Effector memory CD8-positive, alpha-beta T cell (primary cell): ENCODE measurements around the gene AKAP11.
"Not testable (repeated sequence)": the region's sequence is repeated elsewhere in the genome, so short reads cannot be mapped to it uniquely, and the experiment has no call there.

ENCODE experiments used
- ATAC-seq: fragments of 150-1000 bp; cut with Tn5 transposase; replicated peaks from 2 replicates; pipeline ENCODE4 v1.10.0; 2021; ENCODE audit warnings: mild to moderate bottlenecking, moderate library complexity
- DNase-seq, 3 experiments: peaks; one replicate each; pipeline ENCODE4 v3.0.0; 2021
- H3K27ac Mint-ChIP-seq, 2 donors: one replicate each; pipeline ENCODE4 v1.8.0; 2022; ENCODE audit warnings: mild to moderate bottlenecking in 2 of 2, mixed read lengths in 2 of 2, moderate library complexity in 2 of 2
- H3K27me3 Mint-ChIP-seq, 2 donors: one replicate each; pipeline ENCODE4 v1.8.0; 2022; ENCODE audit warnings: mixed read lengths in 2 of 2
- H3K36me3 Mint-ChIP-seq: one replicate; pipeline ENCODE4 v1.8.0; 2022; ENCODE audit warnings: mild to moderate bottlenecking, moderate library complexity, mixed read lengths; ENCODE audit not compliant: insufficient read depth
- H3K4me1 Mint-ChIP-seq, 2 donors: one replicate each; pipeline ENCODE4 v1.8.0; 2022; ENCODE audit warnings: low read depth in 2 of 2, mixed read lengths in 2 of 2
- H3K4me3 Mint-ChIP-seq, 2 donors: one replicate each; pipeline ENCODE4 v1.8.0; 2022; ENCODE audit warnings: mild to moderate bottlenecking in 2 of 2, mixed read lengths in 2 of 2, moderate library complexity in 2 of 2
- H3K9me3 Mint-ChIP-seq, 2 donors: one replicate each; pipeline ENCODE4 v1.8.0; 2022; ENCODE audit warnings: mixed read lengths in 2 of 2
- total RNA-seq, 9 experiments: gene quantifications; one replicate each; lab custom pipeline; 2026; lab: John Stamatoyannopoulos, UW

The AKAP11 gene
- total RNA-seq: 72.6 to 155 (median 94.8) reads per million in 9 experiments

DNA sequence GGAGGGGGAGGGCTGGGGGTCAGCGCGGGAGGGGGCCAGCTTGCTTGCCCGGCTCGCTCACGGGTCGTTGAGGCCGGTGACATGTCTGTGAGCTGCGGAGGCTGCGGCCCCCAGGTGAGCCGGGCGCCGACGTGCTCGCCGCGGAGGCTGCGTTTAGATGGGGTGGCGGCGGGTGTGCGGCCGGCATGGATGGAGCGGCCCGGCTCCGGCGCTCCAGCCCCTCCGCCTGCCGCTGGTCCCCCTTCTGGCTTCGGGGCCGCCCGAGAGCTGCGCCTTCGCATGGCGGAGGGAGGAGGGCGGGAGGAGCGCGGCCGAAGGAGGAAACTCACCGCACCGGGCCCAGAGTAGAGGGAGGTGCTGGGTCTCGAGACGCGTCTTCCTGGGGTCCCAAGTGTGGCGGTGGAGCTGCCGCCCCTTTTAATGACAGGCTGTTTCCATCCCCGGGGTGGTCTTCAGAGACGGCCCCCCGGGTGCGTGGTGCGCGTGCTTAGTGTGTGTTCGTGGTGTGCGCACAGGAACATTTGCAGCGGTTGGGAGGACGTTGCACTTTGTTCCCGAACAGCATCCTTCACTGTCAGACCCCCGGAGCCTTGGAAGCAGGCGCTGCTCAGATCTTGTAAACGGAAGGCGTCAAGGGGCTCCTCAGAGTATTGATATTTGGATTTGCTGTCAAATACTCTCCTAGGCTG is at the start of gene AKAP11:
AKAP11 (plus strand) TSS at position 38 of the 689 bp plus-strand sequence. CDS start 14,197 bp downstream, outside the sequence.
- Mint-ChIP-seq H3K36me3 (peaks cover 18% of the 10 kb centered on the region), H3K27ac (peak within 1 kb of the TSS; percentile 98 to 99), H3K9me3 (no peaks in the 10 kb centered on the region), H3K27me3 (peaks cover 0 to 8% of the 10 kb centered on the region in 2 donors), H3K4me3 (peak within 1 kb of the TSS; percentile 94 to 96), H3K4me1 (peaks cover 32 to 52% of the 10 kb centered on the region in 2 donors)
- DNase-seq (peak; percentile 34 to 41 (median 35)), ATAC-seq (peak; percentile 28)

- no peaks in the 10 kb centered on the region for H3K9me3 Mint-ChIP-seq
- DNase-seq: no peak
- no peak overlapping the region for H3K27ac Mint-ChIP-seq
- no peaks in the 10 kb centered on the region for H3K27me3 Mint-ChIP-seq
- H3K36me3 Mint-ChIP-seq: peaks cover 23% of the 10 kb centered on the region
- no peaks in the 10 kb centered on the region for H3K4me1 Mint-ChIP-seq
- no peak for ATAC-seq
- no peak overlapping the region for H3K4me3 Mint-ChIP-seq
These were observed 48.3 kb upstream of the AKAP11 start for GRCh38 chr13:42223681-42224080.

- H3K27ac Mint-ChIP-seq: no peak overlapping the region
- DNase-seq: no peak
- no peaks in the 10 kb centered on the region for H3K4me1 Mint-ChIP-seq
- ATAC-seq: no peak
- H3K9me3 Mint-ChIP-seq: no peaks in the 10 kb centered on the region
- H3K4me3 Mint-ChIP-seq: no peak overlapping the region
- peaks cover 26% of the 10 kb centered on the region for H3K36me3 Mint-ChIP-seq
- no peaks in the 10 kb centered on the region for H3K27me3 Mint-ChIP-seq
These were observed 46.9 kb upstream of the AKAP11 start for GRCh38 chr13:42225051-42225450.

DNA sequence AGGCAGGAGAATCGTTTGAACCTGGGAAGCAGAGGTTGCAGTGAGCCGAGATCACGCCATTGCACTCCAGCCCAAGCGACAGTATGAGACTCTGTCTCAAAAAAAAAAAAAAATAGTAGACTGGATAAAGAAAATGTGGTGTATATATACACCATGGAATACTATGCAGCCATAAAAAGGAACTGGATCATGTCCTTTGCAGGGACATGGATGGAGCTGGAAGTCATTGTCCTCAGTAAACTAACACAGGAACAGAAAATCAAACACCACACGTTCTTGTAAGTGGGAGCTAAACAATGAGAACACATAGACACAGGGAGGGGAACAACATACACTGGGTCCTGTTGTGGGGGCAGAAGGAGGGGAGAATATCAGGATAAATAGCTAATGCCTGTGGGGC is 45.2 kb upstream of the AKAP11 start:
- not testable (repeated sequence) for H3K27me3 Mint-ChIP-seq, H3K9me3 Mint-ChIP-seq, ATAC-seq, H3K4me3 Mint-ChIP-seq, H3K4me1 Mint-ChIP-seq, H3K27ac Mint-ChIP-seq, DNase-seq
- peaks cover 21% of the 10 kb centered on the region for H3K36me3 Mint-ChIP-seq

DNA sequence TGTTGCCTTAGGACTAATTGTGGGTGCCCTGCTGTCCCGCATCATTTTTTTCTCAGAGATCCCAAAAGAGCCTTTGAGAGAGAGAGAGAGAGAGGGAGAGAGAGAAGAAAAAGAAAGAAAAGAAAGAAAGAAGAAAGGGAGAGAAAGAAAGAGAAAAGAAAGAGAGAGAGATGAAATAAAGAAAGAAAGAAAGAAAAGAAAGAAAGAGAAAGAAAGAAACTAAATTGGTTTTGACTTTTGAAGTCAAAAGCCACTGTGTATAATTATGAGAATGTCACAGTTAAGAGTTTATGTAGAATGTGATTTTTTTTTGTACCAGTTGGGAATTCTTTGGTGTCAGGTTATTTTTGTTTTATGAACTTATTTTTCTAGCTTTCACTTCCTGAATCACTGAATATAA is 43.4 kb upstream of the AKAP11 start:
- H3K36me3 Mint-ChIP-seq: peaks cover 21% of the 10 kb centered on the region
- no peaks in the 10 kb centered on the region for H3K9me3 Mint-ChIP-seq
- no peaks in the 10 kb centered on the region for H3K4me1 Mint-ChIP-seq
- no peak for DNase-seq
- no peak for ATAC-seq
- no peak overlapping the region for H3K27ac Mint-ChIP-seq
- no peaks in the 10 kb centered on the region for H3K27me3 Mint-ChIP-seq
- no peak overlapping the region for H3K4me3 Mint-ChIP-seq

GRCh38 chr13:42229287-42229686 is 42.7 kb upstream of the AKAP11 start:
- Mint-ChIP-seq H3K36me3 (peaks cover 21% of the 10 kb centered on the region), H3K4me3 (no peak overlapping the region), H3K4me1 (no peaks in the 10 kb centered on the region), H3K27me3 (no peaks in the 10 kb centered on the region), H3K9me3 (no peaks in the 10 kb centered on the region), H3K27ac (no peak overlapping the region)
- no peak for DNase-seq
- ATAC-seq: no peak

DNA sequence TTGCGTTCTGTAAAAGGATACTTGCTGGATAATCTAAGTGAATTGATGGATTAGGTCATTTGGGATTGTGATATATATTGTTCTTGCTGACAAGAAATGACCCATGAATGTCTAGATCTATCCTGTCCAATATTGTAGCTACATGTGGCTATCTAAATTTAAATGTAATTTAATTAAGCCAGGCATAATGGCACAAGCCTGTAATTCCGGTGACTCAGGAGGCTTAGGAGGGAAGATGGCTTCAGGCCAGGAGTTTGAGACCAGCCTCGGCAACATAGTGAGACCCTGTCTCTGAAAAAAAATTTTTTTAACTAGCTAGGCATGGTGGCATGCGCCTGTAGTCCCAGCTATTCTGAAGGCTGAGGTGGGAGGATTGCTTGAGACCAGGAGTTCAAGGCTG is 39.3 kb upstream of the AKAP11 start:
- DNase-seq: no peak
- no peaks in the 10 kb centered on the region for H3K27me3 Mint-ChIP-seq
- H3K27ac Mint-ChIP-seq: no peak overlapping the region
- H3K4me3 Mint-ChIP-seq: no peak overlapping the region
- peaks cover 9% of the 10 kb centered on the region for H3K36me3 Mint-ChIP-seq
- no peak for ATAC-seq
- no peaks in the 10 kb centered on the region for H3K4me1 Mint-ChIP-seq
- H3K9me3 Mint-ChIP-seq: no peaks in the 10 kb centered on the region

- H3K36me3 Mint-ChIP-seq: peaks cover 9% of the 10 kb centered on the region
- H3K9me3 Mint-ChIP-seq: no peaks in the 10 kb centered on the region
- H3K4me1 Mint-ChIP-seq: no peaks in the 10 kb centered on the region
- ATAC-seq: no peak
- H3K27ac Mint-ChIP-seq: no peak overlapping the region
- H3K4me3 Mint-ChIP-seq: no peak overlapping the region
- H3K27me3 Mint-ChIP-seq: no peaks in the 10 kb centered on the region
- DNase-seq: no peak
These were observed 38.2 kb upstream of the AKAP11 start for GRCh38 chr13:42233726-42234125.

DNA sequence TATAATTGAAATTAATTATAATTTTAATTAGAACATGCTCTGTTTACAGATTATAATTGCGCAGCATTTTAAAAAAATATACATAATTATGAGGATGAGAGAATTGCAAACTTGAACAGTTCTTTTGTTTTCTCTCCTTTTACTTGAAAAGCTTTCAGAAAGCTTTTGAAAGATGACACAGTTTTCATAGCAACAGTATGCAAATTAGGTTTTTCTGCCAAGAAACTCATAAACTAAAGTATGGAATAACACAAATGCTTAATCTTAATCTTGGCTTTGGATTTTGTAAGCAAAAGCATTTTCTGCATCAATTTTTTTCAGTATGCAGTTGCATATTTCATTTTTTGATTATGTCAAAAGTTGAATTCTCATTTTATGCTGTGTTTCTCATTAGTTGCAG is 32.8 kb upstream of the AKAP11 start:
- Mint-ChIP-seq H3K9me3 (no peaks in the 10 kb centered on the region), H3K27ac (no peak overlapping the region), H3K36me3 (no peaks in the 10 kb centered on the region), H3K4me1 (no peaks in the 10 kb centered on the region), H3K27me3 (no peaks in the 10 kb centered on the region), H3K4me3 (no peak overlapping the region)
- no peak for DNase-seq
- no peak for ATAC-seq

DNA sequence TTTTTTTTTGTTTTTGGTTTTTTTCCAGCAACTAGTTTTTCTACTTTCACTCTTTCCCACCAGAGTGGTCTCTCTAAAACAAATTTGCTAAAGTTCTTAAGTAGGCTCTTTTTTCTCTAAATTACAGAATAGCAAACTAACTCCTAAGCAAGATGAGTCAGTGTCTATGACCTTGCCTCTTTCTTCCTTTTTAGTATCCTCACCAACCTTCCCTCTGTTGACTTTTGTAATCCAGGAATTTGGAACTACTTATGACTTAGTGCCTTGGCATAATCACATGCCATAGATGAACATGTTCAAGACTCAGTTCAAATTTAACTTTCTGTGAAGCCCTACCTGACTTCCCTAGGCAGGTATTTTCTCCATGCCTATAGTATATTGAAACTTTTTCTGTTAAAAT is 32.3 kb upstream of the AKAP11 start:
- no peak overlapping the region for H3K4me3 Mint-ChIP-seq
- no peaks in the 10 kb centered on the region for H3K36me3 Mint-ChIP-seq
- no peaks in the 10 kb centered on the region for H3K4me1 Mint-ChIP-seq
- no peak overlapping the region for H3K27ac Mint-ChIP-seq
- H3K27me3 Mint-ChIP-seq: no peaks in the 10 kb centered on the region
- no peaks in the 10 kb centered on the region for H3K9me3 Mint-ChIP-seq
- DNase-seq (no peak), ATAC-seq (no peak)

DNA sequence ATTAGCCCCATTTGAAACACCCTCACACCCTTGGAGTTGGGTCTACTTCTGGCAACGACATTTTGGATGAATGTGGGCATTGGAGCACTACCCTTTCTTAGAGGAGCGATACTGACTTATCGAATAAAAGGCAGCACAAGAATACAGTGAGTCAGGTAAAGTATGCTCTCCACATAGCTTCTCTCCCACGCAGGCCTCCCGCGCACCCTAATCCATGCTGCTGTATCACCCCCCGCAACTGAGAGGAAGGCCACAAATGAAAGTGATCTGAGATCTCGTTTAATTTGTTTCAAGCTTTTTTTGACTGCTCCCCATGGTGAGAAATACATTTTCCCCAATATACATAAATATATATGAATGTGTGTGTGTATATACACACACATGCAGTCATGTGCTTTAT is 25.4 kb upstream of the AKAP11 start:
- no peak overlapping the region for H3K4me3 Mint-ChIP-seq
- no peaks in the 10 kb centered on the region for H3K4me1 Mint-ChIP-seq
- no peak for DNase-seq
- no peaks in the 10 kb centered on the region for H3K9me3 Mint-ChIP-seq
- no peak for ATAC-seq
- no peaks in the 10 kb centered on the region for H3K36me3 Mint-ChIP-seq
- peaks cover 0 to 5% of the 10 kb centered on the region in 2 donors for H3K27me3 Mint-ChIP-seq
- H3K27ac Mint-ChIP-seq: no peak overlapping the region

DNA sequence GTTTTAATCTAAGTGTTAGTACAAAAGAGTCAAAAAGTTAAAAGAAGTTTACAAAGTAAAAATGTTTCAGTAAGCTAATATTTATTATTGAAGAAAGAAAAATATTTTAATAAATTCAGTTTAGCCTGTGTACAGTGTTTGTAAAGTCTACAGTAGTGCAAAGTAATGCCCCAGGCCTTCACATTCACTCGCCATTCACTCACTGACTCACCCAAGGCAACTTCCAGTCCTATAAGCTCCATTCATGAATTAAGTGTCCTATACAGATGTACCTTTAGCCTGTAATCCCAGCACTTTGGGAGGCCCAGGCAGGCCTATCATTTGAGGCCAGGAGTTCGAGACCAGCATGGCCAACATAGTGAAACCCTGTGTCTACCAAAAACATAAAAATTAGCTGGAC is 24.1 kb upstream of the AKAP11 start:
- Mint-ChIP-seq H3K9me3 (no peaks in the 10 kb centered on the region), H3K27me3 (peaks cover 0 to 11% of the 10 kb centered on the region in 2 donors), H3K4me3 (no peak overlapping the region), H3K36me3 (no peaks in the 10 kb centered on the region), H3K4me1 (no peaks in the 10 kb centered on the region), H3K27ac (no peak overlapping the region)
- no peak for DNase-seq
- no peak for ATAC-seq

GRCh38 chr13:42255886-42256285 is 16.1 kb upstream of the AKAP11 start:
- Mint-ChIP-seq H3K9me3 (no peaks in the 10 kb centered on the region), H3K27me3 (peaks cover 11 to 28% of the 10 kb centered on the region in 2 donors), H3K27ac (no peak overlapping the region), H3K4me3 (no peak overlapping the region), H3K4me1 (no peaks in the 10 kb centered on the region), H3K36me3 (no peaks in the 10 kb centered on the region)
- no peak for ATAC-seq
- DNase-seq: no peak

- H3K4me1 Mint-ChIP-seq: no peaks in the 10 kb centered on the region
- H3K9me3 Mint-ChIP-seq: no peaks in the 10 kb centered on the region
- H3K36me3 Mint-ChIP-seq: no peaks in the 10 kb centered on the region
- ATAC-seq: no peak
- H3K27ac Mint-ChIP-seq: no peak overlapping the region
- H3K4me3 Mint-ChIP-seq: no peak overlapping the region
- H3K27me3 Mint-ChIP-seq: peaks cover 16 to 32% of the 10 kb centered on the region in 2 donors
- no peak for DNase-seq
These were observed 13.2 kb upstream of the AKAP11 start for GRCh38 chr13:42258747-42259146.
